Omental fat pad (tissue), 4 donors: Measurements from ENCODE around the gene EPPIN. TPM values are rescaled to one million over a fixed set of nuclear protein-coding genes. Genes with fewer than 3 reads are reported as not detected.

Experiments used
- ATAC-seq: fragments of 150-250 bp; one replicate; pipeline ENCODE4 v1.9.1; 2016; ENCODE audit warnings: mild to moderate bottlenecking, moderate library complexity; ENCODE audit not compliant: low FRiP score
- DNase-seq: peaks from one replicate; pipeline ENCODE4 v3.0.0-alpha.2; 2019; ENCODE audit warnings: low spot score
- CTCF ChIP-seq, 3 donors: fragments of 450-650 bp; IDR thresholded peaks; one replicate each; pipeline ENCODE4 v1.5.1; 2016 to 2017; ENCODE audit warnings: antibody characterized with exemption in 3 of 3, mild to moderate bottlenecking in 3 of 3, moderate library complexity in 2 of 3
- total RNA-seq, 4 donors: library from RNA; depleted of rRNA; stranded (reverse); fragments of >200 nt; gene quantifications; one replicate each; pipeline ENCODE4 v1.1.0, GENCODE V29; 2016

Gene EPPIN
- total RNA-seq, 4 donors from 2014 or later: not detected

- no peak for TF ChIP-seq CTCF (IDR thresholded peaks at IDR 0.05)
Observed at GRCh38 chr20:45564760-45565276, 17.6 kb upstream of the EPPIN start.

DNA sequence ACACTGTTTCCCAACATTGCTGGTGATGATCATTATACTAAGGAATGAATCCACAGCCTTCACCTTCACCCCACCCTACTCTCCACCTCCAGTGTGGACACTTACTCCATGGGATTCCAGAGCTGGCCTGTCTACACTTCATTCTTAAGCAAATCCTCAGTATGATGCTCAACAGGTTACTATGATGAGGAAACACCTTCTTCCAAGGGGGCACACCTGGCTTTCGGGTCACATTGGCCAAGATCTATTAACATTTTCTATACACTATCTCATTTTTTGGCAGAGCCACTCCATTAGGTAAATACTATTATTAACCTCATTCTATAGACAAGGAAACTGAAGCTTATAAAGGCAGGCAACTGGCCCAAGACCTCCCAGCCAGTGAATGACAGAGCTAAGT, 8.0 kb upstream of the EPPIN start:
- ATAC-seq: no peak
- no peak for DNase-seq
- no peak for TF ChIP-seq CTCF (IDR thresholded peaks at IDR 0.05)

More at GRCh38 chr20:45564760-45565276, 17.6 kb upstream of the EPPIN start:
- no peak for DNase-seq
- no peak for ATAC-seq

GRCh38 chr20:45552456-45552855, 5.3 kb upstream of the EPPIN start:
- no peak for DNase-seq
- TF ChIP-seq CTCF (IDR thresholded peaks at IDR 0.05): no peak
- ATAC-seq: no peak

DNA sequence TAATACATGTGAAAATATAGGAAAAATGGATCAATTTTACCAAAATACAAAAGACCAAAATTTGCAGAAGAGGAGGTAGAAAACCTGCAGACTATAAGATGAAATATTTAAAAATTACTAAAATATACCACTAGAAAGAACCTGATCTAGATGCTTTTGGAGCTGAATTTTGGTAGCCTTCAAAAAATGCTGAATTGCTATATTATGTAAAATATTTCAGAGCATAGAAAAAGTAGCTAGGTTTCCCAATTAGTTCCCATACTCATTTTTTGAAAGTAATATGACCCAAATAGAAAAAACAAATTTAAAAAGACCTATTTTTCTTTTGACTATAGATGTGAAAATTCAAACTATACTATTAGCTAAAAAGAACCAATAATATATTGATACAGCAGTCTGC, 3.6 kb upstream of the EPPIN start:
- TF ChIP-seq CTCF (IDR thresholded peaks at IDR 0.05): no peak
- ATAC-seq: no peak
- no peak for DNase-seq

GRCh38 chr20:45548410-45548809, 1.2 kb upstream of the EPPIN start:
- ATAC-seq (no peak), DNase-seq (no peak)
- no peak for TF ChIP-seq CTCF (IDR thresholded peaks at IDR 0.05)

DNA sequence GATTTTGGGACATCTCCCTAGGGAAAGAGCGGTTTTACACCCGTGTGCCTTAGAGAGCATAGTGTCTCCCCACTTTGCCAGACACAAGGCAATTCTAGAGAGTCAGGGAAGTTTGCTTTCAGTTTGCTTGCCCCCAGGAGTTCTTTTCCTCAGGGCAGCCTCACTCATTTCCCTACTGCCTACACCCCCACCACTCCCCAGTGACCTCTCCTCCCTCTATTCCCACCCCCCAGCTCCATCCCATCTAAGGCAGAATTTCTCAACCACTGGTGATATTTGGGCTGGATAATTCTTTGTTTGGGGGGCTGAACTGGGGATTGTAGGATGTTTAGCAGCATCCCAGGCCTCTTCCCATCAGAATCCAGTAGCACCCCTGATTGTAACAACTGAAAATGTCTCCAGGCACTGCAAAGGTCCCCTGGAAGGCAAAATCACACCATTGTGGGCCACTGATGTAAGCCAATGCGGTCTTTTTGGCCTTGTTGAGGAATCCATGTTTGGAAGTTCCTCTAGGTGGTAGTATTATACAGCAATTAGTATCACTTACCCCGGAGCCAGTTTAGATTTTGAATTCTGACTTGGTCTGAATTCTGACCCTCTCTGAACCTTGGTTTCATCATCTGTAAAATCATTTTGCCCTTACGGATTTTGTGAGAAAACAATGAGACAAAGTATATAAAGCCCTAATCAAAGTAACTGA, 1.3 kb downstream of the EPPIN start:
- TF ChIP-seq CTCF (IDR thresholded peaks at IDR 0.05): no peak
- ATAC-seq (peak; percentile 75), DNase-seq (no peak)

DNA sequence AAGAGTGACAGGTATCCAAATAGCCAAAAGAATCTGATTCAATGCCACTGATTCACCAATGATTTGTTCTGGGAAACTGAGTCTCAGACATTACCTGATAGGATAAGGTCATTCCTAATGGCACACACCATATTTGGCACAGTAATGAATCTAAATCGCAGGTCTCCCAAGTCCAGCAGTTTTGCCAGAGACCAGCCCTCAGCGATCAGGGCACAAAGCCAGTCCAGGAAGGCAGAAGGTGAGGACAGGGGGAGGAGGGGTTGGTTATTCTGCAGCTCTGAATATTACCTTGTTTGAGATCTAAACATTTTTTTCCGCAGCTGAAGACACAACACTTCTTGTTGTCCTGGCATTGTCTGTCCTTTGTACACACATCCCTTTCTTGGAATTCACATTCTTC, 1.9 kb downstream of the EPPIN start:
- ATAC-seq (no peak), DNase-seq (no peak)
- TF ChIP-seq CTCF (IDR thresholded peaks at IDR 0.05): no peak
